Erythroblast (primary cell): ENCODE data around the gene CST2.
"Not testable (repeated sequence)": the region's sequence is repeated elsewhere in the genome, so short reads cannot be mapped to it uniquely, and the experiment has no call there.

ENCODE experiments used
- DNase-seq, 2 experiments: peaks; one replicate each; lab custom pipeline; 2025; lab: John Stamatoyannopoulos, UW
- GATA1 ChIP-seq: IDR thresholded peaks from 2 replicates; pipeline ENCODE4 v1.6.1; 2011; ENCODE audit warnings: low read depth, mild to moderate bottlenecking, control low read depth, low read length, moderate library complexity
- POLR2A ChIP-seq: IDR thresholded peaks from 2 replicates; pipeline ENCODE4 v1.6.1; 2011; ENCODE audit warnings: mild to moderate bottlenecking, low read length

CST2 gene, protein sequence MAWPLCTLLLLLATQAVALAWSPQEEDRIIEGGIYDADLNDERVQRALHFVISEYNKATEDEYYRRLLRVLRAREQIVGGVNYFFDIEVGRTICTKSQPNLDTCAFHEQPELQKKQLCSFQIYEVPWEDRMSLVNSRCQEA

DNA sequence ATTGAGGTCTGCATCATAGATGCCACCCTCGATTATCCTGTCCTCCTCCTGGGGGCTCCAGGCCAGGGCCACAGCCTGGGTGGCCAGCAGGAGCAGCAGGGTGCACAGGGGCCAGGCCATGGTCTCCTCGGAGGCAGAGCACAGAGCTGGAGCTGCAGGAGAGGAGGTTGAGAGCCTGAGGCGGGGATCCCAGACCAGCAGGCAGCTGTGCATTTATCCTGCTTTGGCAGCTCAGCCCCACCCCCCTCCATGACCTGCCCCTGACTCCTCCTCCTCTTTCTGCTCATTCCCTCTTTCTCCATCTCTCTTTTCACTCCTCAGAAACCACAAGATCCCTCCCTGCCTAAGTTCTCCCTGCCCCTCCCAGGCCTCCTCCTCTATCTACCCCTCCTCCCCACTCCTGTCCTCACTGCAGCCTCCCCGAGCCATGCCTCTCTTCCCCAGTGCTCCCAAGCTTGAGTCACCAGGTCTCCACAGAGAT is at the start of gene CST2:
TSS of gene CST2 (minus strand) at position 189 of the 481 bp plus-strand sequence. CDS start at position 120, 69 bp downstream.
- no peak for DNase-seq
- TF ChIP-seq GATA1 (no peak), POLR2A (no peak)

DNA sequence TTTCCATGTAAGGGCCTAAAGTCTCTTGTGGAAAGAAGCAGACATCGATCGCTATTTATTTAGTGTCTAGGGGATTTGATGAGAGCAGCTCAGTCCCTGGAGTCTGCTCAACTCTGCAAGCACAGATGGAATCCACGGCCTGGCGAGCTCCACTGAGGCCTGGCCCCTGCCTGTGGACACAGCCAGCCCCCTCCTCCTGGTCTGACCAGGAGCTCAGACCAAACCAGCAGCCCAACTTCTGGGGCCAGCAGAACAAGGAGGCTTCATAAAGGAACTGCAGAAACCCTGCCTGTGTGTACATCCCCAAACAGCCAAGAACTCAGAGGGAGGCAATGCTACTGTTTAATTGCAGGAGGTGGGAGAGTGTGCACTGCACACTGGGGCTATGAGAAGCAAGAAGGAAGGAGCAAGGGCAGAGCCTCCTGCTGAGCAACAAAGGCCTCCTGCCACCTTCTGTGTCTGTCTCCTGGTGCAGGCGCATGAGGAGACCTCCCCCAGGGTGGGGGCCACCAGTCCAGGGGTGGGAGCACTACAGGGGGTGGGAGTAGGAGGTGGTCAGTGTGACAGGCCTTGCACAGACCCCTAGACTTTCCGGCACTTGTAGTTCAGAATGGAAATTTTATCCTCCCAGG is 49.2 kb upstream of the CST2 start:
- no peak for DNase-seq
- no peak for TF ChIP-seq POLR2A
- TF ChIP-seq GATA1 = no peak

DNA sequence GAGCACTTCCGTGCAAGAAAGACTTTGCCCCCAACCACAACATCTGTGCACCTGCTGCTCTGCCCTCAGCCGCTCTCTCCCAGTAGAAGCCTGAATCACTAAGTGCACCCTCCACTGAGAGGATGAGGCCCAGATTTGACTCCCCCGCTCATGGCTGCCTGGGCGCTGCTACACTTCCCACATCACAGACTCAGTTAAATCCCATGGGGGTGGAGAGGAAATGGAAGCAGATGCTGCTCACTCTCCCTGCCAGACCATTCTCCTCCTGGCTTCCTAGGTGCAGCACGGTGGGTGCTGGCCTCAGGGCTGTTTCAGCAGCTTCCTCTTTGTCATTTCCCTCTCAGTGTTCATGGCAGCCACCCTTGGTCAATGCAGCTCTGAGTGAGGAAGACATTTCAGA is 48.2 kb upstream of the CST2 start:
- no peak for TF ChIP-seq POLR2A
- no peak for TF ChIP-seq GATA1
- DNase-seq = no peak

DNA sequence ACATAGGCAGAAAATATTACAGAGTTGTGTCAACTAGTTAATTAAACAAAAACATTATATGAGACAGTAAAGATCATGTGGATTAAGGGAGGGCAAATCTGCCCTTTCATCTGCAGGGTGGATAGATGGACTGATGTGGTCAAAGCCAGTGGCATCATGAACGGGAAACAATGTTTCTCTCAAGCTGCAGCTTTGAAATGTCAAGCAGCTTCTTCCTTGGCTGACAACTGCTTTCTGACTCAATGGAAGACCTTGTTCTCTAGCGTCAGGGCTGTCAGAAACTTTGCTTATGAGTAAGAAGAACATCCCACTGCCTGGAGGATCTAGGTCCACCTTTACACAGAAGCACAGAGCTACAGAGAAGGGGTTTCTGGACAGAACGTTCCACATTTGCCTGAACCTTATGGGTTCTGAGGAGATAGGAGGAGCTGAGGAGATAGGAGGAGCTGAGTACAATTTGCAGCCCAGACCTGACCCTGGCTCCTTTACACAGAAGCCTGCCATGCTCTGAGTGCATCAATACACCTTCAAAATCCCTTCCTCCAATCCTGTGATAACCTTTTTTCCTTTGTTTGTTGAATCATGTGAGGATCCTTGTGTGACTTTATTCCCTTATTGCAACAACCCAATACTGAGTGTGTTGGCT is 47.0 kb upstream of the CST2 start:
- TF ChIP-seq GATA1 (no peak), POLR2A (no peak)
- no peak for DNase-seq

- TF ChIP-seq POLR2A (no peak), GATA1 (no peak)
Observed at GRCh38 chr20:23872065-23872464, 45.5 kb upstream of the CST2 start.

GRCh38 chr20:23870461-23870860 is 43.9 kb upstream of the CST2 start:
- TF ChIP-seq GATA1 = no peak
- no peak for TF ChIP-seq POLR2A

More at GRCh38 chr20:23872065-23872464, 45.5 kb upstream of the CST2 start:
- DNase-seq = no peak

DNA sequence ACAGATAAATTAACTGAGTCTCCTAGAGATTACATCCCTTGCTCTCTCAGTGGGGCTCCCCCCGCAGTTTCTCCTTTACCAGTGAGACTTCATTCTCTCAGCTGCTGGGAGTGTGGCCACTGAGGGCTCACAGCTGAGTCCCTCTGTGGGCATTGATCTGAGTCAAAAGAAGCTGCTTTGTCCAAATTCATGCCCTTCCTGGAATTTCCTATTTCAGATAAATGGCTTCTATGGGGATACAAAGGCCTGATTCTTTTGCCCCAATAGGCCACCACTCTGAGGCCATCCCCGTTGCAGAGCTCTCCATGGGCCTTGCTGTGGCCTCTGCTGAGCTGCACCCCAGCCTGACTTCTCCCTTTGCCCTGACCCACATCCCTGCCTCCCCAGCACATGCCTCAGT is 43.0 kb upstream of the CST2 start:
- DNase-seq = no peak

More at GRCh38 chr20:23870461-23870860, 43.9 kb upstream of the CST2 start:
- DNase-seq = no peak

DNA sequence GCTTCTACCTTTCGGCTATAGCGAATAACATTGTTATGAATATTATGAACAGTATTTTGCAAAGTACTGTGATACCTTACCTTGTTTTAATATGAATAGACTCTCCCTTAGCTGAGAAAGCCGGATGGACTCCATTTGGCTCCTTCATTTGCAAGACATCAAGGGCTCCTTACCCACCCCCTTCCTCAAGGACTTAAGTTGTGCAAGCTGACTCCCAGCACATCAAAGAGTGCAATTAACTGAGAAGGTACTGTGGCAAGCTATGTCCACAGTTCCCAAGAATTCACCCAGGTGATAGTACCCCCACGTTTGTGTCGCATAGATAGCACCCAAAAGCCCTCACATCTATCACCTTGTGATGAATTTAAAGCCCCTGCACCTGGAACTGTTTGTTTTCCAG is 41.8 kb upstream of the CST2 start:
- TF ChIP-seq GATA1 (no peak), POLR2A (no peak)
- no peak for DNase-seq

More for the DNA sequence above, 43.0 kb upstream of the CST2 start:
- TF ChIP-seq GATA1 (no peak), POLR2A (no peak)

- no peak for DNase-seq
- TF ChIP-seq GATA1 (no peak), POLR2A (no peak)
Observed at GRCh38 chr20:23867152-23867776, 40.7 kb upstream of the CST2 start.

DNA sequence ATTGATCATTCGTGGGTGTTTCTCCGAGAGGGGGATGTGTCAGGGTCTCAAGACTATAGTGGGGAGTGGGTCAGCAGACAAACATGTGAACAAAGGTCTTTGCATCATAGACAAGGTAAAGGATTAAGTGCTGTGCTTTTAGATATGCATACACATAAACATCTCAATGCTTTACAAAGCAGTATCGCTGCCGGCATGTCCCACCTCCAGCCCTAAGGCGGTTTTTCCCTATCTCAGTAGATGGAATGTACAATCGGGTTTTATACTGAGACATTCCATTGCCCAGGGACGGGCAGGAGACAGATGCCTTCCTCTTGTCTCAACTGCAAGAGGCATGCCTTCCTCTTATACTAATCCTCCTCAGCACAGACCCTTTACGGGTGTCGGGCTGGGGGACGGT is 34.2 kb upstream of the CST2 start:
- DNase-seq = not testable (repeated sequence)

DNA sequence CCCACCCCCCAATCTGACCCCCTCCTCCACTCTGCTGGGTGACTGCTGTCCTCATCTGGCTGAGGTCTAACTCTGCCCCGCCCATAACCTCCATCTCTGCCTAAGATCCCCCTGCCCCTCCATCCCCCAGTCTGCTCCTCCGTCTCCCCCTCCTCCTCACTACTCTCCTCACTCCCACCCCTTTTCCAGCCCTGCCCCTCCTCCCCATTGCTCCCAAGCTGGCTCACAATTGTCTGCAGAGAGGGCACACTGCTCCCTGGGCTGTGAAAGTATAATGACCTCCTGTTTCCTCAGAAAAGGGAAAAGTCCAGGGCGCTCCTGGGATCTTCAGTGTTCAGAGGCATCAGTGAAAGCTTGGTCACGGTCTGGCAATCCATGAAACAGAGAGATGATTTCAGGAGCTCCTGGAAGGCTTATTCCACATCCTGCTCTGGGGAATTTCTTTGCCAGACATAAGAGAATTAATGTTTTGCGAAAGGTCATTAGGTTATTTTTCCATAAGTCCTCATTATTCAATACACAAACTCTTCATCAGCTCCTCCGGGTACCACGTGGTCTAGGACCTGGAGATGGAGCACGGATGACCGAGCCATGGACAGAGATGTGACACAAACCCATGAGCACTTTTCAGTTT is 31.6 kb upstream of the CST2 start:
- DNase-seq = no peak
- no peak for TF ChIP-seq POLR2A
- TF ChIP-seq GATA1 = no peak

GRCh38 chr20:23856736-23857135 is 30.2 kb upstream of the CST2 start:
- no peak for TF ChIP-seq GATA1
- no peak for TF ChIP-seq POLR2A
- no peak for DNase-seq

GRCh38 chr20:23856226-23856625 is 29.7 kb upstream of the CST2 start:
- TF ChIP-seq GATA1 (no peak), POLR2A (no peak)
- DNase-seq = no peak

- no peak for TF ChIP-seq GATA1
- no peak for TF ChIP-seq POLR2A
- no peak for DNase-seq
Observed at GRCh38 chr20:23841693-23842092, 15.2 kb upstream of the CST2 start.
